ENCODE data around the gene EYA2.

EYA2 gene

DNA sequence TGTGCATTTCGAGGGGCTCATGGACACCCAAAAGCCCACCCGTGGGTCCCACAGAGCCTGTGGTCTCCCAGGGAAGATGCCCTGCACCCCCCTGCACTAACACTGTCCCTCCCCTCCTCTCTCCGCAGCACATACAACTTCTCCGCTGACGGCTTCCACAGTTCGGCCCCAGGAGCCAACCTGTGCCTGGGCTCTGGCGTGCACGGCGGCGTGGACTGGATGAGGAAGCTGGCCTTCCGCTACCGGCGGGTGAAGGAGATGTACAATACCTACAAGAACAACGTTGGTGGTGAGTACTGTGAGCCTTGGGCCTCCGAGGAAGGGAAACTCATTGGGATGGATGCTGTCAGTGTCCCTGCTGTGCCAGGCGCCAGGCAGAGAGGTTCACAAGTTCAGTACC lies 277.9 kb downstream of the EYA2 start:
- peak overlapping the region; percentile 75 for H3K23ac ChIP-seq (ENCODE audit: low read depth, low read length, poor library complexity)
- peak overlapping the region; percentile 67 for H3K9ac ChIP-seq (ENCODE audit: low read depth, low read length, poor library complexity)
- H2BK120ac ChIP-seq (ENCODE audit: low read depth, low read length) = no peak overlapping the region
- peaks cover 0 to 15% (median 0%) of the 10 kb centered on the region in 3 experiments for H3K27me3 ChIP-seq (ENCODE audit: control insufficient read depth in 3 of 3, insufficient read depth in 3 of 3, low read depth in 1 of 3, low read length in 3 of 3)
- H3K9me3 ChIP-seq (replicated peaks in 1 of 2; ENCODE audit: control insufficient read depth in 2 of 2, insufficient read depth in 1 of 2, low read depth in 1 of 2, low read length in 2 of 2) = peaks cover 0 to 2% of the 10 kb centered on the region in 2 donors
- no peak overlapping the region for H4K91ac ChIP-seq (ENCODE audit: low read depth, low read length, poor library complexity)
- peak overlapping the region; percentile 90 for H2BK15ac ChIP-seq (ENCODE audit: low read length)
- H3K79me1 ChIP-seq (ENCODE audit: low read depth, low read length) = no peaks in the 10 kb centered on the region
- H2AK5ac ChIP-seq (ENCODE audit: low read depth, low read length) = peak overlapping the region; percentile 88
- H3K14ac ChIP-seq (ENCODE audit: low read length) = peak overlapping the region; percentile 63
- no peak overlapping the region for H3K27ac ChIP-seq (replicated peaks; ENCODE audit: low read length)
- H2BK5ac ChIP-seq (ENCODE audit: low read length) = peak overlapping the region; percentile 62
- no peak overlapping the region for H3K4ac ChIP-seq (ENCODE audit: low read length)
- H3K36me3 ChIP-seq (replicated peaks in 1 of 2; ENCODE audit: control insufficient read depth in 2 of 2, insufficient read depth in 2 of 2, low read length in 2 of 2) = no peaks in the 10 kb centered on the region
- H3K4me1 ChIP-seq (ENCODE audit: control insufficient read depth in 2 of 2, insufficient read depth in 1 of 2, low read depth in 1 of 2, low read length in 2 of 2) = peaks cover 0 to 11% of the 10 kb centered on the region in 2 donors
- no peak overlapping the region for H2AFZ ChIP-seq (ENCODE audit: low read length)
- no peak for DNase-seq (ENCODE audit: low spot score)
- no peak overlapping the region for H4K8ac ChIP-seq (ENCODE audit: low read depth, low read length)
- no peak overlapping the region for H3K4me2 ChIP-seq (ENCODE audit: insufficient read depth, low read length, poor library complexity, severe bottlenecking)
- no CpG with 5 or more reads among the region's 16 CpGs for WGBS, 2 donors (ENCODE audit: extremely low coverage in 2 of 2, insufficient read length in 2 of 2, insufficient replicate concordance in 1 of 2)
- H3K18ac ChIP-seq (ENCODE audit: low read length) = peak overlapping the region; percentile 15
- H2BK12ac ChIP-seq (ENCODE audit: low read length) = no peak overlapping the region
- no peak overlapping the region for H3K4me3 ChIP-seq (ENCODE audit: low read length in 2 of 2)

DNA sequence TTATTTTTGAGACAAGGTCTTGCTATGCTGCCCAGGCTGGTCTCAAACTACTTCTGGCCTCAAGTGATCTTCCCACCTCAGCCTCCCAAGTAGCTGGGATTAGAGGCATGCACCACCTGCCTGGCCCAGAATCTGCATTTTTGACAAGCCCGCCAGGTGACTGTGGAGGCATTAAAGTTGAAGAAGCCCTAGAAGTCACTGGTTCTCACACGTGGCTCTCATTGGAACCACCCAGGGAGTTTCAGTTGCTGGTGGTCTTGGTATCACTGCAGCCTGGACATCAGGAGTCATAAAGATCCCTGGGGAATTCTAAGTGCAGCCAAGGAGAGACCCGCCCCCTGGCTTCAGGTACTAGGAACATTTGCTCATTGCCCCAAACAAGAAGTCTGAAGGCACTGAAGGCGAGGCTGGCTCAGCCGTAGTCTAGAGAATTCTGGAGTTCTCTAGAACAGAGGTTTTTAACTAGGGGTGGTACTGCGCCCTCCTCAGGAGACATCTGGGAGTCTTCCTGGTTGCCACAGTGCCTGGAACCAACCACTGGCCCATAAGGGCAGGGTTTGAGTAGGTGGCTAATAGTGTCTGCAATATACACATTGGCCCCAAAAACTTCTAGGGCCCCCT lies 279.1 kb downstream of the EYA2 start:
- Histone ChIP-seq H3K4ac (ENCODE audit: low read length) (no peak overlapping the region), H2BK120ac (ENCODE audit: low read depth, low read length) (no peak overlapping the region), H2BK5ac (ENCODE audit: low read length) (no peak overlapping the region), H3K79me1 (ENCODE audit: low read depth, low read length) (no peaks in the 10 kb centered on the region), H3K4me2 (ENCODE audit: insufficient read depth, low read length, poor library complexity, severe bottlenecking) (no peak overlapping the region), H3K23ac (ENCODE audit: low read depth, low read length, poor library complexity) (no peak overlapping the region), H3K18ac (ENCODE audit: low read length) (no peak overlapping the region), H3K9ac (ENCODE audit: low read depth, low read length, poor library complexity) (no peak overlapping the region), H2BK15ac (ENCODE audit: low read length) (no peak overlapping the region), H2AK5ac (ENCODE audit: low read depth, low read length) (no peak overlapping the region), H3K36me3 (replicated peaks in 1 of 2; ENCODE audit: control insufficient read depth in 2 of 2, insufficient read depth in 2 of 2, low read length in 2 of 2) (no peaks in the 10 kb centered on the region), H4K91ac (ENCODE audit: low read depth, low read length, poor library complexity) (no peak overlapping the region), H3K27ac (replicated peaks; ENCODE audit: low read length) (no peak overlapping the region), H4K8ac (ENCODE audit: low read depth, low read length) (no peak overlapping the region), H2BK12ac (ENCODE audit: low read length) (no peak overlapping the region), H3K4me1 (ENCODE audit: control insufficient read depth in 2 of 2, insufficient read depth in 1 of 2, low read depth in 1 of 2, low read length in 2 of 2) (peaks cover 0 to 11% of the 10 kb centered on the region in 2 donors), H3K9me3 (replicated peaks in 1 of 2; ENCODE audit: control insufficient read depth in 2 of 2, insufficient read depth in 1 of 2, low read depth in 1 of 2, low read length in 2 of 2) (peaks cover 0 to 2% of the 10 kb centered on the region in 2 donors), H2AFZ (ENCODE audit: low read length) (no peak overlapping the region), H3K14ac (ENCODE audit: low read length) (no peak overlapping the region), H3K4me3 (ENCODE audit: low read length in 2 of 2) (no peak overlapping the region), H3K27me3 (ENCODE audit: control insufficient read depth in 3 of 3, insufficient read depth in 3 of 3, low read depth in 1 of 3, low read length in 3 of 3) (peaks cover 0 to 15% (median 0%) of the 10 kb centered on the region in 3 experiments)
- WGBS, 2 donors (ENCODE audit: extremely low coverage in 2 of 2, insufficient read length in 2 of 2, insufficient replicate concordance in 1 of 2) = no CpG with 5 or more reads among the region's 6 CpGs
- no peak for DNase-seq (ENCODE audit: low spot score)

DNA sequence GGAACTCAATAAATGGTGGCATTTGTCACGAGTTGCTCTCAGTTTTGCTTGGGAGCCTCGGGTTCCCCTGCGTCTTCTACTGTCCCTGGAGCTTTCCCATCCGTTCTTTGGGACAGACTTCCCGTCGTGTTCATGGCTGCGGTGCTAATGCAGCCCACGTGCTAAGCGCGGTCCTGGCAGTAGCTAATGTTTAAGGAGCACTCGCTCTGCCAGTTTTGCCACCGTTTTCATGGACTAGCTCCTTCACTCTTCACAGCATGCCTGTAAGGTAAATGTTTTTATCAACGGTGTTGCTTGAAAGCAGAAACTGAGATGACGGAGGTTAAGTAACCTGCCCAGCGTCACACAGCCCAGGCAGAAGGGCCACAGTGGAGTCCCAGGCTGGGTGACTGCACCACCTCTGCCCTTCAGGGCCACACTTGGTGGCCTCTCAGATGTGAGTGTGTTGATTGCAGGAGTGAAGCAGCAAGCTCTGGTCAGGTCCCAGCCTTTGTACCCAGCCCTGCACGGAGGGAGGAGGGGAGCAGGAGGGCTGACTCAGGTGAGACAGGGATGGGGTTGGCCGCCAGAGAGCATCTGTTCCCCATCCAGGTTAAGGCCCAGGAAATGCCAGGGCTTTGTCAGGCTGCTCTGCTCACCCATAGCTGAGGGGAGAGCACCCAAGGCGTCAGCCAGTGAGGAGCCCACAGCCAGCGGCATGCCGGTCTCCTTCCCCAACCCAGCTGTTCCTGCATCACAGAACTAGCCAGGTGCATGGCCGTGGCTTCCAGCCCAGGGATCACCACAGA lies 280.0 kb downstream of the EYA2 start:
- H3K4ac ChIP-seq (ENCODE audit: low read length) = no peak overlapping the region
- H2AK5ac ChIP-seq (ENCODE audit: low read depth, low read length) = peak overlapping the region; percentile 8
- peaks cover 0 to 11% of the 10 kb centered on the region in 2 donors for H3K4me1 ChIP-seq (ENCODE audit: control insufficient read depth in 2 of 2, insufficient read depth in 1 of 2, low read depth in 1 of 2, low read length in 2 of 2)
- H2BK12ac ChIP-seq (ENCODE audit: low read length) = peak overlapping the region; percentile 59
- H3K14ac ChIP-seq (ENCODE audit: low read length) = peak overlapping the region; percentile 42
- H2BK15ac ChIP-seq (ENCODE audit: low read length) = peak overlapping the region; percentile 17
- peaks cover 0 to 2% of the 10 kb centered on the region in 2 donors for H3K9me3 ChIP-seq (replicated peaks in 1 of 2; ENCODE audit: control insufficient read depth in 2 of 2, insufficient read depth in 1 of 2, low read depth in 1 of 2, low read length in 2 of 2)
- H2AFZ ChIP-seq (ENCODE audit: low read length) = no peak overlapping the region
- H3K23ac ChIP-seq (ENCODE audit: low read depth, low read length, poor library complexity) = peak overlapping the region; percentile 5
- H3K18ac ChIP-seq (ENCODE audit: low read length) = peak overlapping the region; percentile 61
- no peak for DNase-seq (ENCODE audit: low spot score)
- H3K4me2 ChIP-seq (ENCODE audit: insufficient read depth, low read length, poor library complexity, severe bottlenecking) = no peak overlapping the region
- no peak overlapping the region for H4K8ac ChIP-seq (ENCODE audit: low read depth, low read length)
- no peak overlapping the region for H2BK120ac ChIP-seq (ENCODE audit: low read depth, low read length)
- H3K79me1 ChIP-seq (ENCODE audit: low read depth, low read length) = no peaks in the 10 kb centered on the region
- no peak overlapping the region for H3K9ac ChIP-seq (ENCODE audit: low read depth, low read length, poor library complexity)
- H3K36me3 ChIP-seq (replicated peaks in 1 of 2; ENCODE audit: control insufficient read depth in 2 of 2, insufficient read depth in 2 of 2, low read length in 2 of 2) = no peaks in the 10 kb centered on the region
- peak overlapping the region; percentile 62 for H2BK5ac ChIP-seq (ENCODE audit: low read length)
- H3K27ac ChIP-seq (replicated peaks; ENCODE audit: low read length) = no peak overlapping the region
- H3K27me3 ChIP-seq (ENCODE audit: control insufficient read depth in 3 of 3, insufficient read depth in 3 of 3, low read depth in 1 of 3, low read length in 3 of 3) = peaks cover 0 to 13% (median 0%) of the 10 kb centered on the region in 3 experiments
- no CpG with 5 or more reads among the region's 21 CpGs for WGBS, 2 donors (ENCODE audit: extremely low coverage in 2 of 2, insufficient read length in 2 of 2, insufficient replicate concordance in 1 of 2)
- peak overlapping the region; percentile 57 for H4K91ac ChIP-seq (ENCODE audit: low read depth, low read length, poor library complexity)
- no peak overlapping the region for H3K4me3 ChIP-seq (ENCODE audit: low read length in 2 of 2)

DNA sequence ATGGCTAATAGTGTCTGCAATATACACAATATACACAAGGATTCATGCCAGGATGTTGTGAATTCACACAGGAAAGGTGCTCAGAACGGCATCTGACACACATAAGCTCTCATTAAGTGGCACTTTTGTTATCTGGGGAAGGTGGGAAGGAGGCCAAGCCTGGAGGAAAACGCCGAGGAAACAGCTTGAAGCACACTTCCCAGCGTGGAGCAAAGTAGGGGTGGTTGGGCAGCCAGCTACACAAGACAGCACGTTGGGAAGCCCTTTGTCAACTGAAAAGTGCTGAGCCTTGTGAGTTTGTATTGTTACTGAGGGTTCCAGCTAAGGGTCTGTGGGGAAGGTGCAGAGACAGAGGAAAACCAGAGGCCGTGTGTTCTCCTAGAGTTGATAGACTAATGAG lies 280.9 kb downstream of the EYA2 start:
- Histone ChIP-seq H2BK12ac (ENCODE audit: low read length) (no peak overlapping the region), H3K27me3 (ENCODE audit: control insufficient read depth in 3 of 3, insufficient read depth in 3 of 3, low read depth in 1 of 3, low read length in 3 of 3) (peaks cover 0 to 12% (median 0%) of the 10 kb centered on the region in 3 experiments), H3K4ac (ENCODE audit: low read length) (no peak overlapping the region), H3K9me3 (replicated peaks in 1 of 2; ENCODE audit: control insufficient read depth in 2 of 2, insufficient read depth in 1 of 2, low read depth in 1 of 2, low read length in 2 of 2) (peaks cover 0 to 2% of the 10 kb centered on the region in 2 donors), H4K91ac (ENCODE audit: low read depth, low read length, poor library complexity) (no peak overlapping the region), H4K8ac (ENCODE audit: low read depth, low read length) (no peak overlapping the region), H3K79me1 (ENCODE audit: low read depth, low read length) (no peaks in the 10 kb centered on the region), H3K9ac (ENCODE audit: low read depth, low read length, poor library complexity) (no peak overlapping the region), H2AK5ac (ENCODE audit: low read depth, low read length) (no peak overlapping the region), H3K36me3 (replicated peaks in 1 of 2; ENCODE audit: control insufficient read depth in 2 of 2, insufficient read depth in 2 of 2, low read length in 2 of 2) (no peaks in the 10 kb centered on the region), H3K23ac (ENCODE audit: low read depth, low read length, poor library complexity) (no peak overlapping the region), H2BK120ac (ENCODE audit: low read depth, low read length) (no peak overlapping the region), H2AFZ (ENCODE audit: low read length) (peak overlapping the region; percentile 25), H3K4me1 (ENCODE audit: control insufficient read depth in 2 of 2, insufficient read depth in 1 of 2, low read depth in 1 of 2, low read length in 2 of 2) (peaks cover 0 to 11% of the 10 kb centered on the region in 2 donors), H3K14ac (ENCODE audit: low read length) (no peak overlapping the region), H3K27ac (replicated peaks; ENCODE audit: low read length) (no peak overlapping the region), H2BK15ac (ENCODE audit: low read length) (no peak overlapping the region), H3K18ac (ENCODE audit: low read length) (no peak overlapping the region), H2BK5ac (ENCODE audit: low read length) (no peak overlapping the region), H3K4me3 (ENCODE audit: low read length in 2 of 2) (no peak overlapping the region), H3K4me2 (ENCODE audit: insufficient read depth, low read length, poor library complexity, severe bottlenecking) (no peak overlapping the region)
- DNase-seq (ENCODE audit: low spot score) = no peak
- WGBS, 2 donors (ENCODE audit: extremely low coverage in 2 of 2, insufficient read length in 2 of 2, insufficient replicate concordance in 1 of 2) = no CpG with 5 or more reads among the region's 6 CpGs

All from neuronal stem cell (in vitro differentiated cells).